Mucosa of descending colon (tissue), 3 donors: ENCODE results near the gene MIA2. TPM values are rescaled to one million over a fixed set of nuclear protein-coding genes. Genes with fewer than 3 reads are reported as not detected.

Source experiments
- ATAC-seq: fragments of 200-7000 bp; cut with Tn5 transposase; one replicate; pipeline ENCODE4 v1.9.1; 2020; ENCODE audit warnings: mild to moderate bottlenecking, moderate library complexity
- DNase-seq, 3 donors: peaks; one replicate each; pipeline ENCODE4 v3.0.0-alpha.2; 2020
- H3K36me3 ChIP-seq: fragments of 200-600 bp; one replicate; pipeline ENCODE4 v1.8.0; 2021; ENCODE audit warnings: low read depth, mild to moderate bottlenecking
- H3K4me1 ChIP-seq: fragments of 200-600 bp; one replicate; pipeline ENCODE4 v1.8.0; 2021; ENCODE audit warnings: low read depth, mild to moderate bottlenecking
- H3K4me3 ChIP-seq: fragments of 200-600 bp; one replicate; pipeline ENCODE4 v1.8.0; 2021; ENCODE audit warnings: mild to moderate bottlenecking
- H3K9me3 ChIP-seq: fragments of 200-600 bp; one replicate; pipeline ENCODE4 v1.8.0; 2021; ENCODE audit warnings: mild to moderate bottlenecking
- intact Hi-C, 2 donors: fragments of 100-400 bp; cut with DNase I in 1 of 2; cut with micrococcal nuclease in 1 of 2; formaldehyde crosslinking; loops; one replicate each; pipeline versions ENCODE4 v1.11.0 to v1.11.1; 2022; cut with DNase I, micrococcal nuclease
- total RNA-seq, 3 donors: library from RNA; stranded (reverse); fragmentation: NEBNext Ultra II Directional in 2 of 3; extraction: Animal tissue kit (Norgen Biotek cat#: 25700) in 2 of 3; gene quantifications; one replicate each; pipeline versions ENCODE4 v1.2.1 to v1.2.4, GENCODE V29; 2021 to 2023
- TF ChIP-seq, protein P1 (sequence below): fragments of 200-600 bp; IDR thresholded peaks from one replicate; pipeline ENCODE4 v1.8.0; 2022; ENCODE audit warnings: antibody characterized with exemption, mild to moderate bottlenecking
- donor health status: DM: no; HTN: no; CAD: no; lungs with moderate emphysema.
- donor health status: DM: no; HTN: no; CAD: no.
- donor health status: DM: no; HTN: yes; CAD: no.

Gene MIA2
- total RNA-seq, 3 donors from 2014 or later, result 46.1 to 81.9 (median 51.7) TPM

DNA sequence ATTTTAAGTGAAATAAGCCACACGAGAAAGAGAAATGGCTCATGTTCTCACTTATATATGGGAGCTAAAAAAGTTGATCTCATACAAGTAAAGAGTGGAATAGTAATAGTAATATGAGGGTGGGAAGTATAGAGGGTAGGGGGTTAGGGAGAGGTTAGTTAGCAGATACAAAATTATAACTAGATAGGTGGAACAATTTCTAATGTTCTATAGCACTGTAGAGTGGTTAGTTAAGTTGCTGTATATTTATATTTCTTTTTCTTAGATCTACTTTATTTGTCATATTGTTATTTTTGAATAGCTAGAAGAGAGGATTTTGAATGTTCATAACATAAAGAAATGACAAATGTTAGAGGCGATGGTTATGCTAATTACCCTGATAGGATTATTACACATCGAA is 74.1 kb downstream of the MIA2 start:
- H3K36me3 ChIP-seq, result no peaks in the 10 kb centered on the region
- no peaks in the 10 kb centered on the region for H3K9me3 ChIP-seq
- H3K4me1 ChIP-seq, result no peaks in the 10 kb centered on the region
- TF ChIP-seq, protein P1, sequence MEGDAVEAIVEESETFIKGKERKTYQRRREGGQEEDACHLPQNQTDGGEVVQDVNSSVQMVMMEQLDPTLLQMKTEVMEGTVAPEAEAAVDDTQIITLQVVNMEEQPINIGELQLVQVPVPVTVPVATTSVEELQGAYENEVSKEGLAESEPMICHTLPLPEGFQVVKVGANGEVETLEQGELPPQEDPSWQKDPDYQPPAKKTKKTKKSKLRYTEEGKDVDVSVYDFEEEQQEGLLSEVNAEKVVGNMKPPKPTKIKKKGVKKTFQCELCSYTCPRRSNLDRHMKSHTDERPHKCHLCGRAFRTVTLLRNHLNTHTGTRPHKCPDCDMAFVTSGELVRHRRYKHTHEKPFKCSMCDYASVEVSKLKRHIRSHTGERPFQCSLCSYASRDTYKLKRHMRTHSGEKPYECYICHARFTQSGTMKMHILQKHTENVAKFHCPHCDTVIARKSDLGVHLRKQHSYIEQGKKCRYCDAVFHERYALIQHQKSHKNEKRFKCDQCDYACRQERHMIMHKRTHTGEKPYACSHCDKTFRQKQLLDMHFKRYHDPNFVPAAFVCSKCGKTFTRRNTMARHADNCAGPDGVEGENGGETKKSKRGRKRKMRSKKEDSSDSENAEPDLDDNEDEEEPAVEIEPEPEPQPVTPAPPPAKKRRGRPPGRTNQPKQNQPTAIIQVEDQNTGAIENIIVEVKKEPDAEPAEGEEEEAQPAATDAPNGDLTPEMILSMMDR, result no peak
- no peak overlapping the region for H3K4me3 ChIP-seq
- intact Hi-C loops, result no loop called here
- no peak for DNase-seq
- ATAC-seq, result no peak

DNA sequence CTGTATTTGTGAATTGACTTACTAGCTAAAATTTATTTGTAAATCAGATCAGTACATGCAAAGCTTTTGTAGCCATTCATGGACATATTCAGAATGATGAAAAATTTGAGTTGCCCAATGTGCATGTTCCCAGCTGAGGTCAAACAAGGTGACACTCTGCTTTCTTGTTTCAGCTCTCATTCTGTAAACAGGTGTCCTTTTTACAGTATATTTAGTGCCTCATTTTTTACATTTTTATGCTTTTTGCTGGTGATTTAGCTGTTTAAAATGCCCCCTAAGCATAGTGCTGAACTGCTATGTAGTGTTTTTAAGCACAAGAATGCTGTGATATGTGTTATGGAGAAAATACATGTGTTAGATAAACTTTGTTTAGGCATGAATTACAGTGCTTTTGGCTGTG is 76.3 kb downstream of the MIA2 start:
- TF ChIP-seq, protein P1, result no peak
- Histone ChIP-seq H3K4me3 (no peak overlapping the region), H3K36me3 (no peaks in the 10 kb centered on the region), H3K4me1 (no peaks in the 10 kb centered on the region), H3K9me3 (no peaks in the 10 kb centered on the region)
- intact Hi-C loops, result no loop called here
- no peak for DNase-seq
- ATAC-seq, result no peak

DNA sequence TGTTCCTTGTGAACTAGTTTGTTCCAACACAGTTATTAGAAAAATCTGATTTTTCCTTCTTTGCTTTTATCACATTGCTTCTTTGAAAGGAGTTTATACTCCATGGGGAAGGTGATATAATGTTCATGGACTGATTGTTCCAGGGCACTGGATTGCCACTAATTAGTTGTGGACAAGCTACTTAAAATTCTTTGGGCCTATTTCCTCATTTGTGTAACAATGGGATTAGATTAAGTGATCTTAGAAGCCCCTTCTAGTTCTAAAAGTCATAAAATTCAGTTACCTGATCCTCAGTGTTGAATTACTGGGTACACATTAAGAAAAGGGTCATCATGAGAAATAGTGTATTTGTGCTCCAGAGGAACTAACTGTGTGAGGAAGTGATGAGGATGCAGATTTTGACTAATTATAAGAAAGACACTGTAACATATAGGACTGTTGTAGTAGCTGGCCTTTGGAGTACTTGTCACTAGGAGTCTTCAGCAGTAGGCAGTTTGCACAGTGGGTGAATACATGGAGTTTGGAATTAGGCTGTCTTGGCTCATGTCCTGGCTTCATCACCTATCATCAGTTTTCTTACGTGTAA is 82.2 kb downstream of the MIA2 start:
- H3K4me1 ChIP-seq, result no peaks in the 10 kb centered on the region
- no peak for ATAC-seq
- no peaks in the 10 kb centered on the region for H3K36me3 ChIP-seq
- TF ChIP-seq, protein P1, result no peak
- no peak for DNase-seq
- intact Hi-C loops, result no loop called here
- H3K4me3 ChIP-seq, result no peak overlapping the region
- H3K9me3 ChIP-seq, result no peaks in the 10 kb centered on the region

DNA sequence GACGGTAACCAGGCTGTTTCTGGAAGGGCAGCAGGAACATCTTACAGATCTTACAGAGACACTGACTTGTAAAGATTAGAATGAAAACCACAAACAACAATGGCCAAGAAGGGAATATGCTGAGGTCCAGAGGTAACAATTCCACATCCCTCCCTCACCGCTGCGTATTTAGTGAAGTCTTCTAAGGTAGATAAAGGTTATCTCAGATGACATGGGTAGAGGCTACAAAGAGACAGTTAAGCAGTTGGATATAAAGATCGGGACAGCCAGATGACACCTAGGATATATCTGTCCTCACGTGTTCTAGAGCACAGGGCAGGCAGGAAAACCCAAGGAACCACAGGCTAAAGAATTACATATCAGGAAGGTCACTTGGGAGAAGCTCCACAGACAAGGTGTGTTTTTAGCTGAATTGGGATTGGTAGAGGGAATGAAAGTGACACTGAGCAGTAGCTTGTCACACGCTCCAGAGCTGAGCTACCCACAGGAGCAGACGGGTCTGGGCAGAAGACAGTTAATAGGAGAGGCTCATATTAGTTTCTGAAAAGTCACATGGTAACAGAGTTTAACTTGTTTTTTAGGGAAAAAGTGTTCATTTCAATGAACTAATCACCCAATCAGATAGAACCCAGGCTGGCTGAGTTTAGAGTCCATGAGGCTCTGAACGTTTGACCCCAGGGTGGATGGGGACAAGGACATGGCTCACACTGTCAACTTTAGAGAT is 83.3 kb downstream of the MIA2 start:
- peaks cover 4% of the 10 kb centered on the region for H3K36me3 ChIP-seq
- TF ChIP-seq, protein P1, result no peak

DNA sequence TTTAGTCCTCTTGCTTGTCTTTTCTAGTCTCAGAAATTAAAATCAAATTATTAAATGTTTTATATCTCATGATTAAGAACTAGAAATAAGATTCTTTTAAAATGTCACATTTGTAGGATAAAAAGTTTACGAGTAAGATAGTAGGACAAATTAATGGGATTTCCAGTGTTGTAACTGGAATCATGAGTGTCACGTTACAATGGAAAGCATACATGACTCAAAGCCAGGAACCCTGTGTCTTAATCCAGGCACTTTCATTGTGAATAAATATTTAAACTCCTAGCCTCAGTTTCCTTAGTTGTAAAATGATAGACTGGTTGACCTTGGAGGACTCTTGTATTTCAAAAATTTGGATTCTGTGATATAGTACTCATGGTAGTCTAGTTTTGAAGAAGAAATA is 84.9 kb downstream of the MIA2 start:
- H3K36me3 ChIP-seq, result peaks cover 4% of the 10 kb centered on the region
- ATAC-seq, result no peak
- H3K4me3 ChIP-seq, result no peak overlapping the region
- TF ChIP-seq, protein P1, result no peak
- H3K9me3 ChIP-seq, result no peaks in the 10 kb centered on the region
- intact Hi-C loops, result no loop called here
- DNase-seq, result no peak
- H3K4me1 ChIP-seq, result no peaks in the 10 kb centered on the region

More for the DNA sequence above, 83.3 kb downstream of the MIA2 start:
- Histone ChIP-seq H3K4me3 (no peak overlapping the region), H3K4me1 (no peaks in the 10 kb centered on the region), H3K9me3 (no peaks in the 10 kb centered on the region)
- intact Hi-C loops, result no loop called here
- DNase-seq (no peak), ATAC-seq (no peak)
